Stimulated activated CD8-positive, alpha-beta memory T cell treated with anti-CD3 and anti-CD28 coated beads, Interleukin-15, amount 100 ng/mL, for 24 hours (primary cell): ENCODE measurements around the gene CBS.
"Not testable (repeated sequence)": the region's sequence is repeated elsewhere in the genome, so short reads cannot be mapped to it uniquely, and the experiment has no call there.

Experiments
- DNase-seq: peaks from one replicate; pipeline ENCODE4 v3.0.0-alpha.2; 2020; ENCODE audit warnings: low read depth

CBS gene

DNA sequence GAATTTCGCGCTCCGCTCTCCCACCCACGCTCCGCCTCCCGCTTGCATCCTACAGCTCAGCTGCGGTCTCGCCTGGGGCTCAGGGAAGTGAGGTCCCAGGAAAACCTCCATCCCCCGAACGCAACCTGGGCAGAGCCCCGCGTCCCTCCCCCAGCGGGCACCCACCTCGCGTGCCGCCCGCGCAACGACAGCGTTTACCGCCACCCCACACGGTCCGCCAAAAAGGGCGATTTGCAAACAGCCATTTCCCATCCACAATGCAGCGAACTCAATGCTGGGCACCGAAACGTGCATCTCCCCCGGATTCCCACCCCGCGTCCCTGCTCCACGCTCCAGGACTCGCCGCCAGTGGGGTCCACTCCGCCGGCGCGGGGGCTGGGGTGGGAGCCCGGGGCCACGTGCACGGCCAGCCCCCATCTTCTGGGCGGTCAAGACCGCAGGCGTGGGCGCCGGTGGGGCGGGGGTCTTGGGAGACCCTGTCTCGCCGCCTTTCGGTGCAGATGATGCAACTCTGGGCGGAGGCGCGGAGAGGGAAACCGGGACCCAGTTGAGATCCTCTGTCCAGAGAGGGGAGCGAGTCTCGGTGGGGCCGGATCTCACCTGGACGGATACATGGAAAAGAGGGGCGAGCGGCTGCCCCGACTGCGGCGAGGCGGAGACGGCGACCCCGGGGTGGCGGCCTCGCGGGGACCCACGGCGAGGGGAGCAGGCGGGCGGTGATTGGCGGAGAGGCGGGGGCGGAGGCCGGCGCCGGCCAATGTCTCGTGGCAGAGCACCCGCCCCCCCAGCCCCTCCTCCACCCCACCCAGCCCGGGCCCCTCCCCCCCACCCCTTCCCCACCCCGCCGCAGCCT lies at the start of gene CBS:
Gene CBS (minus strand): TSS at position 666 of the 853 bp plus-strand sequence. CDS start 3,642 bp downstream, outside the sequence.
- not testable (repeated sequence) for DNase-seq

DNA sequence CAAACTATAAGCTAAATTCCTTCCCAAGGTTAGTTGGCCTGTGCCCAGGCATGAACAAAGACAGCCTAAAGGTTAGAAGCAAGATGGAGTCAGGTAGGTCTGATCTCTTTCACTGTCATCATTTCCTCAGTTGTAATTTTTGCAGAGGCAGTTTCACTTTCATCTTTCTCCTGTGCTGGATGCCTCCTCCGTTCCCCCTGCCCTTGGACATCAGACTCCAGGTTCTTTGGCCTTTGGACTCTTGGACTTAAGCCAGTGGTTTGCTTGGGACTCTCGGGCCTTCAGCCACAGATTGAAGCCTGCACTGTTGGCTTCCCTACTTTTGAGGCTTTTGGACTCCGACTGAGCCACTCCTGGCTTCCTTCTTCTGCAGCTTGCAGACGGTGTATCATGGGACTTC lies 40.3 kb upstream of the CBS start:
- DNase-seq = not testable (repeated sequence)

DNA sequence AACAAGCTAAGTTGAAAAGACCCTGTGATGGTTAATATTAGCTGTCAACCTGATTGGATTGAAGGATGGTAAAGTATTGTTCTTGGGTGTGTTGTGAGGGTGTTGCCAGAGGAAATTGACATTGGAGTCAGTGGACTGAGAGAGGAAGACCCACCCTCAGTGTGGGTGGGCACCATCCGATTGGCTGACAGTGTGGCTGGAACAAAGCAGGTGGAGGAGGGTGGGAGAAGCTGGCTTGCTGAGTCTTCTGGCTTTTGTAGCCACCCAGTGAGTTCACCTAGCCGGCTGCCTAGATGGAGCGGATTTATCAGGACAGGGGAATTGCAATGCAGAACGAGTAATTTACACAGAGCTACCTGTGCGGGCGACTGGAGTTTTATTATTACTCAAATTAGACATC lies 38.8 kb upstream of the CBS start:
- DNase-seq = not testable (repeated sequence)

DNA sequence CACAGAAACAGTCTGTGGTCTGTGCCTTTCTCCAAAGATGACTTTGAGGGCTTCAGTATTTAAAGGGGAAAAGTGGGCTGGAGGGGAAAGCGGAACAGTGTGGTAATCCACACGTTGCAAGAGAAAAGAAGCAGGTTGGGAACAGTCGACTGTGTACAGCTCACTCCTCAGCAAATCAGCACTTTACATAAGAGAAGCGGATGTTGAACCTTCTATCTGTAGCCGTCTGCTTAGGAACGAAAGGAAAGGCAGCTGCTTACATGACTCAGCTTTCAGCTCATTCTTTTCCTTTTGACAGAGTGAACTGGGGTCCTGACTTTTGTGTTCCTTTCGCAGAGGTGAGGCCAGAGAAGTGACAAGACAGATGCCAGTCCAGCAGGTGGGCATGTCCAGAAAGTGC lies 33.4 kb upstream of the CBS start:
- not testable (repeated sequence) for DNase-seq

DNA sequence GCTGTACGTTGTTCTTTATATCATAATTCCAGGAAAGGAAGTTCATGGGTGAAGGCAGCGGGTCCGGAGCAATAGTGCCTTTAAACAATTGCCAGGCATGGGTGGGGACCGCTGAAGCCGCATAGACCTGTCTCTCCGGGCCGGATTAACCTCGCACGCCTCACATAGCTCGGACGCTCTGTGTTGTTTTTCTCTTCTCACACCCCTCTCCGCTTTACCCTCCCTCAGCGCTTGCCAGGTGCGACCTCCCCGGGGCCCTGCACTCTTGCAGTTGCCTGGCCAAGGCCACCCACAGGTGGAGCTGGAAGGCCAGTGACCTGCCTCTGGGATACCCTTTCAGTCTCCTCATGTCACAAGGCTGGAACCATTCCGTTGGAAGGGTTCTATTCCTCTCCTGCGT lies 32.5 kb upstream of the CBS start:
- not testable (repeated sequence) for DNase-seq

DNA sequence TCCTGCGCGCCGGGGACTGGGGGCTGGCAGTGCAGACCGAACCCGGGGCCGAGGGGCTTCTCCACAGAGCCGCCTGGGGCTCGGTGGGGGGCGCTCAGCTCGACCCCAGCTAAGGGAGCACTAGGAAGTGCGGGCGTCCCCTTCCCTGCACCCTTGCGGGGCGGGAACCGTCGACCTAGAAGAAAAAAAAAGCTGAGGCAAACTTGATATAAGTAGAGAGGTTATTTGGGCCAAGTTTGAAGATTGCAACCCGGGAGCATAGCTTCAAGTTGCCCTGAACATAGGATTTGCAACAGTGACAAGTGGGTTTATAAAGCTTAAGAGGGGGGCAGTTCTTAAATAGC lies 32.1 kb upstream of the CBS start:
- DNase-seq = not testable (repeated sequence)

DNA sequence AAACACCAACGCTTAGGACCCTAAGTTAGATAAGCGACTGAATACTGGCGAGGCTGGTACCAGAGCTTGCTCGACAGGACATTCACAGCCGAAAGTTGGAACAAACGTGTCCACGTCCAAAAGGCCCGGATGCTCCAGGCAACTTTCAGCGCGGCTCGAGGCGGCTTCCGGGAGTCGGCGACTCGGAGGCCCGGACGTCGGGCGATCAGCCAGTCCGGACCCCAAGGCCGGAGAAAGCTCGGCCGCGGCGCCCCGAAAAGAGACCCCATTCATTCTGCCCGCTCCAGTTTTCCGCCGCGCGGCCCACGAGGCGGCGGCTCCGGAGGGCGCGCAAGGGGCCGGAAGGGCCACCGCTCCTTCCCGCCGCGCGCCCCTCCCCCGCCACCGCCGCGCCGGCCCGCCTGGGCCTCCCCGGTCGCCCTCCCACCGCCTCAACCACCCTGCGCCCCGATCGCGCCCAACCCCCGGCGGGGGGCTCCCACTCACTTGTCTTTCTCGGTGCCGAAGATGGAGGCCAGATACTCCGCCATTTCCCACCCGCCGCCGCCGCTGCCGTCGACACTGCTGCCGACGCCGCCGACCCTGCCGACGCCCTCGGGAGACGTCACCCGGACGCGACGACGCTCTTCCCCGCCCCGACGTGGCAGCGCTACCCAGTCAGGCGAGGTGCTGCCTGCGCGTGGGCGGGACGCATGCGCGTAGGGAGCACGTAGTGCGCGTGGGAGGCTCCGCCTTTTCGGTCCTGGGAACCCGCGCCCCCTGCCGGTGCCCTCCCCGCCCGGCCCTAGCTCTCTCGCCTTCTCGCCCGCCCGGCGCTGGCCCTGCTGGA lies 31.5 kb upstream of the CBS start, which contains the start of gene U2AF1:
Gene U2AF1 (minus strand): TSS at position 606 of the 829 bp plus-strand sequence. CDS start 76 bp downstream, at position 530.
- peak; percentile 32 for DNase-seq

DNA sequence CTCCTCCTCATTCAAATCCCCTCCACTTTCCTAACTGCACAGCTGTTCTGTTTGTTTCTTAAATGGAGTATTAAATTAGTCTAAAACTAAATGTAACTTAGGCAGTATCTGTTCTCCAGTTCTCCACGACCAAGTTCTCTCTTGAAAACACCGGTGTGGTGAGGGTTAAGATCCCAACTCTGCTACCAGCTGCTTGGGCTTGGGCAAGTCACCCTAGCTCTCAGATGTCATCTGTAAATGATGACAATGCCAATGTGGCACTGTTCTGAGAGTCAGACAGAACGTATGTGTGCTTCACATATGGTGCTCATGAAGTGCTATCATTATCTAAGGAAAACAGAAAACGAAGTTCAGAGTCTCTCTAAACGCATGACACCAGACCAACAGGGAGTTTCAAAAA lies 29.0 kb upstream of the CBS start:
- DNase-seq = not testable (repeated sequence)

DNA sequence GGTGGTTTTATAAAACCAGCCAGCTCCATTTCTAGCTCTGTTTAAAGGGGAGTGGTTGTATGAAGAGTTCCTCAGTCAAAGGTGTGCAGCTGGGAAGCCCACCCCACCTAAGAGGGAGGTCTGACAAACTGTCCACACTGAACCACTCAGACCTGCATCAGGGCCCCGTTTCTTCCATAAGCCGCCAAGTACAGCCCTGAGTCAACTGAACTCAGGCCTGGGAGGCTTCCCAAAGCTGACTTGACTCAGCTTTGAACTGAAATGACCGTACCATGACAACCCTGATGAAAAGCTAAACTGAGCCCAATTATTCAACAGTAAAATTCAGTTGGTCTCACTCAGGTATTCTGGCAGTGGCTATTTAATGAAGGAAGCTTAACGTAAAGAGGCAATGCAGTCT lies 26.6 kb upstream of the CBS start:
- DNase-seq = not testable (repeated sequence)

DNA sequence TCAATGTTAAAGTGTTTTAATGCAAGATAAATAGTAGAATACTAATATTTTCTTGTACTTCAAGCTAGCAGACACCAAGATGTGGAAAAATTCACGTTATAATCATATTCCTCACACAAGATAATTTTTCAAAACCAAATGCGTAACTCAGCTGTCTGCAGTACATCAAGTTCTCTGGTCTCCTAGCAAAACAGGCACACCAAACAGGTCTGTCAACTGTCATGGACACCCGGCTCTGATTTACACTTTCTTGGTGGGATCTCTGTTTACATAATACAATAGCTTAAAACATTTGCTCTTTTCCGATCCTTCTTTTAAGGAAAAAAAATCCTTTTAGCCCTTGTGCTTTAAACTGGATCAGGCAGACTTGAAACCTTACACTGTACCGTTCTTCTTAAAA lies 26.0 kb upstream of the CBS start:
- not testable (repeated sequence) for DNase-seq

DNA sequence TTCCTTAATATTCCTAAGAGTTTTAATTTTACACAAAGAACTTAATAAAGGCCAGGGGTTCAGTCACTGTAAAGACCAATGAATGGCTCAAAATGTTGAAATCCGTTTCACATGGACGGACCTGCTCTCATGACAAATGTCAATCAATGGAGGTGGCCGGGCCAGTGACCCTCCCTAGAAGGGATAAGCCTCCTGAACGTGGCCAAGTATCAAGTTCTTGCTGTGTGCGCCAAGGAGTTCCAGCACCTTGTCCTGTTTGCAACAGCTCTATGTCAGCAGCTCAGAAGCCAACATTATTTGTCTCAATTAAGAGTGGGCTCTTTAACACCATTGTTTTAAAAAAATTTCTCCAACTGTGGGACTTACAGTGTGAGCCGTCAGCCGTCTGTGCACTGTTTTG lies 25.4 kb upstream of the CBS start:
- DNase-seq = not testable (repeated sequence)

DNA sequence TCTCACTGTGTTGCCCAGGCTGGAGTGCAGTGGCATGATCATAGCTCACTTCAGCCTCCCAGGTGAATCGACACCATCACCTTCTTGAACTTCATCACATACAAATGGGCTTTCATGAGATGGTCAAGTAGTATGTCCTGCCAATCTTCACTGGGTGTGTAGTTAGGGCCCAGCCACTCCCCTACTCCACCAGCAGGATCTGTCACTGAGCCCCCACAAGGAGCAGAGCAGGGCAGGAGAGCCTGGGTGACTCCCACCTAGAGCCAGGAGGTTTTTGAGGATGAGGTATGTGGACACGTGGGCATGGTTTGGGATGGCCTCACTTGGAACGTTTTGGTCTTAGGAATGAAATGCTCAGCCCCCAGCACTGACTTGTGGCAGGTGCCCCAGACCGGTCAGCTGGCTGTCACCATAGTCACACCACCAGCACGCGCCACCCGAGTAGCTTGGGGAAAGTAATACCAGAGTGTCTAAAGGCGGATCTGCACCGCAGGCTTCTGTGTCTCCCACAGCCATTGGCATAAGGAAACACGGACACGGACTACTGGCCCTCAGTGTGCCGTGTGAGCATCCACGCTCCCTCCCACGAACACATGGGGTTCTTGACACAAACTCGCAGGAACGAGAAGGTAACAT lies 16.5 kb upstream of the CBS start:
- not testable (repeated sequence) for DNase-seq

DNA sequence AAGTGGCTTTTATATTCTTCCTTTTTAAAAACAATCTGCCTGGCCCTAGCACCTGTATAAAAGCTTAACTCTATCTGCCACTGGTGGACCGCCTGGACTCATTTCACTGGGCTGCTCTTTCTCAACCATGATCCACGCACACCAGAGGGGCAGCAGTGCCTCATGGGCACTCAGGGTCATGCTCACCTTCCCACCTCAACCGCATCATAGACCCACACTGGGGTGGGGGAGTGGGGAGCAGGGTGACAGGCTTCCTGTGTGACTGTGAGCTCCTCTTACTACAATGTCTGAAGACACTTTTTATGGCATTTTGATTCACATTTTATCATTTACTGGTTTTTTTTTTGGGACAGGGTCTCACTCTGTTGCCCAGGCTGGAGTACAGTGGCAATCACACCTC lies 15.3 kb upstream of the CBS start:
- DNase-seq = not testable (repeated sequence)

DNA sequence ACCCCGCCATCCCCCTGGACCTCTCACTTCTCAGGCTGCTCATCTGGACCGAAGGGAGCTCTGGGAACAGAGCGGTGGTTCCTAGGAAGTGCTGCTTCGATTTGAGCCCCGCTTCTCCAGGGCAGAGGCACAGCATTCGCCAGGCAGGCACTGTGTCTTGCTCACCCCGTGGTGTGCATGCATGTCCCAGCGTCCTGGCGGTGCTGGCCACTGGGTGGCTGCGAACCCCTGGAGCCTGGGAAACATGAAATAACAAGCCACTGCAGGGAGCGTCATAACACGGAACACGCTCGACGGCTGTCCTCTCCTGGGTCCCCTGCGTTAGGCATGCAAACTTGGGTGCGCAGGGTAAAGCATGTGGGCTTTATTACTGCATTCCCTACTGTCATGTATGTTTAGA lies 13.8 kb upstream of the CBS start:
- DNase-seq = not testable (repeated sequence)

DNA sequence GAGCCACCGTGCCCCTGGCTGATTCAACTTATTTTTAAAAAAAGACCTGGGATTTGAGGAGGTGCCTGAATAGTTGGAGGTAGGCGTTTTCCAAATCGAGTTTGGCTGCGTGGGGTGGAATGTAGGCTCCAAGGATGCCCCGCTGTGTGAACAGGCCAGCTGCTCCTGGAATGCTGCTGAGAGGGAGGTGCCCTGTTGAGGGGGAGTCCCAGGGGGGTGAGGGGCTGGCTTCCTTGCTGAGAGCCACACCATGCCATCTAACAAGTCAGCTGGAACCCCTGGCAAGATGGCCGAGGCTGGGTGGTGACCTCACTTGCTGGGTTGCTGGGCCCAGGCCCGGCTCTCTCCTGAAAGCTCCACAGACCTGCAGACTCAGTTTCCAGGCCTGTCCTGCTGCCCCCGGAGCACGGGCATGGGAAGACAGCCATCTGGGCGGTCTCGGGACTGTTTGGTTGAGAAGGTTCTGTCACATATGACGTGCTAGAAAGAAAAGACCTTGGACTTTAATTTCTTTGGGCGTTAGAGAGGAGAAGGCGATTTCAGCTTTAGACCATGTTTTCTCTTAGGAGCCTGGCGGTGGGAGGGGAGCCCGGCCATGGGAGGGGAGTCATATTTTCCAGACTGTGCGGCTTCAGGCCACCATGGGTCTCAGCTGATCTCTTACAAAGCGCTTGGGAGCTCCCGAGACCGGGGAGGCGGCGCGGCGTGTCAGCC lies 7.1 kb upstream of the CBS start:
- DNase-seq = not testable (repeated sequence)

DNA sequence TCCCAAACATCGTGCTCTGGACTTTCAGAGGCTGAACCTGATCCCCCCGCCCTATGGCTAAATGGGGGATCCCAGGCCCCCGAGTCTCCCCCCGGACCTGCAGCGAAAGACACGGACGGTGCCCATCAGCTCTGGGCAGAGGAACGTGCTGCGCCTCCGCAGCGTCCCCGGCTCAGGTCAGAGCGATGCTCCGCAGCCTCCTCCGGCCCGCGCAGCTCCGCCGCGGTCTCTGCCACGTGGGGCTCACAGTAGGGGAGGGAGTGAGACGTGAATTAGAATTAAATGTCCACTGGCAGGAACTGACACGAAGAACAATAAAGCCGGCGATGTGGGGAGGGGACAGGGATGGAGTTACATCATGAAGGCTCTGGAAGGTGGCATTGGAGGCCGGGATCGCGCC lies 1.0 kb upstream of the CBS start:
- DNase-seq = not testable (repeated sequence)

DNA sequence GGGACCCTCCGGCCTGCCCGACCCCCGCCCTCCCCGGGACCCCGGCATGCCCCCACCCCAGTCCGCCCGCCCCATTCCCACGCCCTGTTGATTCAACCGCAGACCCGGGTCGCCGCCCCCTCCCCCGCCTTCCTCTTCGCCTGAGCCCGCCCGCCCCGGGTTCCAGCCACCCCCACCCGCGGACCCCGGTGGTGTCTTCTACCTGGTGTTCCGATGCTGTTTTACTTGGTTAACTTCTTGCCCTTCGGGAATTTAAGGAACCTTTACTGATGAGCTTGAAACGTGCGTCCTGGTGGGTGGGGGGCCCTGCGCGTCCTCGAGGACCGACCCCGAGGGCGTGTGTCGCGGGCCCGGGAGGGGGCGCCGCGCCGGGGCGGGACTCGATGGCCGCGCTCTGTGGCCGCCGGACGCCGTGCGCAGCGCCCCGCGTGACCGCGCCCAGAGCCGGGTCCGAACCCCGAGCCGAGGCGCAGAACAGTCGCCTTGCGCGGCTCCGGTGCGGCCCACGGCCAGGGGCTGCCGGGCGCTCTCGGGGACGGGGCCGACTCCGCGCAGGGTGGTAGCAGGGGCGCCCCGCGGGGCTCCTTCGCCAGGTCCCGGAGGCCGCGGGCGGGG lies 495 bp upstream of the CBS start:
- not testable (repeated sequence) for DNase-seq

DNA sequence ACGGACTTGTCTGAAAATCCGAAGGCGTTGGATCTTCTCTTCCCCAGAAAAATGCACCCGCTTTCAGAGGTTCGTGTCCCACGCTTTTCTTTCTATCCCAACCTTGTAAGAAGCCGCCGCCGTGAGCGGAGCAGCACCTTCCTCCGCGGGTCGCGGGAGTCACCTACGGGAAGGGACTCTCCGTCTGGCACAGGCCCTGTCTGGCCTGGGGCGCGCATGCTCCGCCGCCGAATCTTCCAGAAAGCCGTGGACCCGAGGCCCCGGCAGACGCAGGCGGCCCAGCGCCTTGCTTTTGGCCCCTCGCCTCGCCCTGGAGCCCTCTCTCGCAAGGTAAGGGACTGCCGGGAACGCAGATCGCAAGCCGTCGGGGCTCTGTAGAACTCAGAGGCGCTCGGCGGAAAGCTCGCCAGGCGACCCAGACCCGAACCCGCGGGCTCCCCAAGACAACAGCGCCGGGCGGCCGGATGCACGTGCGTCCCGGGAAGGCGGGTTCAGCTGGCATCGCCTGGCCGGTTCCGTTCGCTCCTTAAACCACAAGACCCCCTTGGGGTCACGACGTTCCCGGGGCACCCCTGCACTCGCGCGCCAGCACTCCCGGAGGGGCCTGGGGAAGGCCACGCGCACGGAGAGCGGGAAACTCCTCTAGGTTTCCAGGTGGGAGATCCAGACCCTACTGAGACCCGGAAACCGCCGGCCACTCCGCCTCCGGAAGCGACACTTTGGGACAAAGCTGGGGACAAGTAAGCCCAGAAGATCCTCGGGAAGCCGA lies 1.1 kb downstream of the CBS start:
- DNase-seq = not testable (repeated sequence)

DNA sequence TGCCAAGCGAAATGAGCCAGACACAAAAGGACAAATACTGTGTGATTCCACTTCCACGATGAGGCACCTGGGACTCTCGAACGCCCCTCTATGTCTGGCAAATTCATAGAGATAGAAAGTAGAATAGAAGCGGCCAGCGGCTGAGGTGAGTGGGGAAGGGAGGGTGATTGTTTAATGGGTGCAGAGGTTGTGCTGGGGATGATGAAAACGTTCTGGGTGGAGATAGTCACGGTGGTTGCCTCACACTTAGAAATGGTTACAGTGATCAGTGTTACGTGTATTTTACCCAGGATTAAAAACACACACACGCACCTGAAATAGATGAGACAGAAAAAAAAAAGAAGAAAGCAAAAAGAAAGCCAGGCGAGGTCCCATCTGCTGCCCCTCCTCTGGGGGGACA lies 2.9 kb downstream of the CBS start:
- not testable (repeated sequence) for DNase-seq

DNA sequence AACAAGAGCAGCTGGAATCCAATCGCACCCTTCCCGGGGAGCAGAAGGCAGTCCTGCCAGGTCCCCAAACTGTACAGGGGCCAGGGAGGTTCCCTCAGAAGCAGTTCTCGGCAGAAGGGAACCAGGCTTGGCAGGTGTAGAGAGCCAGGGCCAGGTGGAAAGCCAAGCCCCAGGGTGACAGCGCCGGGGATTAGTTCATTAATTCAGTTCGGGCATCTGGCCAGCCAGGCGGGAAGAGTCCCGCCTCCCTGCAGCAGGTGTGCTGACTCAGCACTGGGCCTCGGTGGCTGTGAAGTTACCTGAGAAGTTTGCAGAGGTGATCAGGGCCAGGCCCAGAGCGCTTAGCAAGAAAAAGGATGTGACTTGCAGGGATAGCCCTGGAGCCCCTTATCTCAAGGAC lies 6.0 kb downstream of the CBS start:
- not testable (repeated sequence) for DNase-seq
